ENCODE data around the gene NLGN4Y. TPM values are rescaled to one million over a fixed set of nuclear protein-coding genes. Genes with fewer than 3 reads are reported as not detected.

The NLGN4Y gene
- total RNA-seq: under 0.01 TPM in 1 of 2 replicates, not detected in the other

GRCh38 chrY:14524272-14525231, at the start of gene NLGN4Y:
NLGN4Y (plus strand) TSS chrY:14524529; CDS start chrY:14622120, 97,591 bp downstream.

All from hair follicle dermal papilla cell (primary cell).